SJSA1 (cell line): Measurements from ENCODE around the gene LSR. TPM values are rescaled to one million over a fixed set of nuclear protein-coding genes. Genes with fewer than 3 reads are reported as not detected.
A peak's percentile ranks its signal among the peaks of the same experiment; 100 is the strongest.
"Not testable (repeated sequence)": the region's sequence is repeated elsewhere in the genome, so short reads cannot be mapped to it uniquely, and the experiment has no call there.

Experiments
- DNase-seq, 2 experiments: peaks; one replicate each; pipeline ENCODE4 v3.0.0-alpha.2; 2015 to 2020; ENCODE audit warnings: low spot score in 2 of 2, low read depth in 1 of 2
- H3K27ac ChIP-seq: fragments of 250-450 bp; sonication (Bioruptor Pico); 2 replicates; pipeline ENCODE4 v1.5.1; 2020; ENCODE audit warnings: mild to moderate bottlenecking, moderate library complexity
- H3K27me3 ChIP-seq: fragments of 250-450 bp; sonication (Bioruptor Pico); replicated peaks from 2 replicates; pipeline ENCODE4 v1.5.1; 2020; ENCODE audit warnings: mild to moderate bottlenecking, moderate library complexity
- H3K36me3 ChIP-seq: fragments of 250-450 bp; sonication (Bioruptor Pico); 2 replicates; pipeline ENCODE4 v1.5.1; 2020; ENCODE audit warnings: mild to moderate bottlenecking
- H3K4me1 ChIP-seq: fragments of 250-450 bp; sonication (Bioruptor Pico); replicated peaks from 2 replicates; pipeline ENCODE4 v1.6.1; 2021; ENCODE audit warnings: mild to moderate bottlenecking
- H3K4me3 ChIP-seq: fragments of 250-450 bp; sonication (Bioruptor Pico); 2 replicates; pipeline ENCODE4 v1.5.1; 2020; ENCODE audit warnings: mild to moderate bottlenecking
- H3K9me3 ChIP-seq: fragments of 250-450 bp; sonication (Bioruptor Pico); replicated peaks from 2 replicates; pipeline ENCODE4 v1.5.1; 2020; ENCODE audit warnings: mild to moderate bottlenecking
- total RNA-seq: library from RNA; depleted of rRNA; stranded (reverse); fragments of >200 nt; shearing (Covaris generic); gene quantifications from 2 replicates; pipeline ENCODE4 v1.2.3, GENCODE V29; 2014

The LSR gene
- total RNA-seq, 1 experiment from 2014 or later = 2.0 TPM

DNA sequence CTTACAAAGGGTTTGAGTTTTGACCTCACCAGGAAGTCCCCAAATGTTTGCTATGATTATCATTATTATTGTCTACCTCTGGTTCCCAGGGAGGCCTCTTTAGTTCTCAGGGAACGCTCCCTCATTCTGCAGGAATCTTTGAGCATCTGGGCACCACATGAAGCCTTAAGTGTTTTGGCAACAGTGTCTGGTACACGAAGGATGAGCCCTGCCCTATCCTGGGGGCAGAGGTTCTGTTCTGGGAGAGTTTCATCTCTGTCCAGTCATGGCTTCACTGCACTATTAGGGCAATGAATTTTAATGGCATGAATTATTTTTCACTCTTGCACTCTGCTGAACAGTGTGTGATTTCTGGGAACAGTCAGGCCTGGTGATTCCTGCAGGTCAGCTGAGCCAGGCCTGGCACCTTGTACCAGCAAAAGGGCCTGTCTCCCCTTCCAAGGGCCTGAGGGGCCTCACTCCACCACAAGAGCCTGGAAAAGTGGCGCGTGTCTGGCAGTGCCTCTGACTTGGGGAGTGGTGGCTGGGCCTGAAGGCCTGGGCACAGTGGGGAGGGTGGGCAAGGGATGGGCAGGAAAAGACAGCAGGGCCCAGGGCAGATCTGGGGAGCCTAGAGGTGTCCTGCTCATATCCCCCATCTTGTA, 24.8 kb upstream of the LSR start:
- H3K27ac ChIP-seq = no peak overlapping the region
- DNase-seq = no peak
- no peaks in the 10 kb centered on the region for H3K36me3 ChIP-seq
- no peaks in the 10 kb centered on the region for H3K4me1 ChIP-seq
- H3K4me3 ChIP-seq = no peak overlapping the region
- H3K27me3 ChIP-seq = peaks cover 7% of the 10 kb centered on the region
- no peaks in the 10 kb centered on the region for H3K9me3 ChIP-seq

DNA sequence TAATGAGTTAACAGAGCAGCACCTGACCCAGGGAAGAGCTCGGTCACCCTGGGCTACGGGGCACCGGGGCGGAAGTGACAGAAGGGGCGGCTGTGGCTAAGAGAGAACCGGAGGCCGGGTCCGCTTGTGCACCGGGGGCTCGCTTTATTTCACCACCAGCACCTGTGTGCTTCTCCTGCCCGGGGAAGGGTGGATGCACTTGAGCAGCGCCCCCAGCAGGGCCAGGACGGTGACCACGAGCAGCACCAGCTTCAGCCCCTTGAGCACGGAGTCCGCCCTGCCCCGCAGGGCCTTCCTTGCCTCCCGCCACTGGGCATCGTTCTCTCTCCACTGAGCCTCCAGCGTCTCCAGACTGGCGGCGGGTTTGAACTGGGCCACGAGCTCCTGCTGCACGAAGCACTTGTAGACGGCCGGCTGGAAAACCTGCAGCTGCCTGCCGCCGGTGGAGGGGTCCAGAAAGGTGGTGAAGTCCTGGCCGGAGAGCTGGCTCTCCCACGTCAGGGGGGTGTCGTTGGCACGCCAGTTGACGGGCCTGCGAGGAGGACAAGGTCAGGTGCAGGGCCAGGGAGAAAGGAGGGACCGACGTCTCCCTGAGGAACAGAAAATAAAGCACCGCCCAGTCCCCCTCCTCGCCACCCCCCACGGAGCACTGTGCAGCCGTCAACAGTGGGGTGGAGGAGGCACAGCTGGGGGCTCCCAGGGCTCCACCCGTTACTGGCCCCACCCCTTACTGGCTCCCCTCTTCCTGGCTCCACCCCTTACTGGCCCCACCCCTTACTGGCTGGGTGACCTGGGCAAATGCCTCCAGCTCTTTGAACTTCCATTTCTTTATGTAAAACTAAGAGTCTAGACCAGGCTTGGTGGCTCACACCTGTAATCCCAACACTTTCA, 23.9 kb upstream of the LSR start:
- Histone ChIP-seq H3K4me3 (no peak overlapping the region), H3K9me3 (no peaks in the 10 kb centered on the region), H3K27ac (no peak overlapping the region), H3K27me3 (peaks cover 7% of the 10 kb centered on the region), H3K4me1 (no peaks in the 10 kb centered on the region), H3K36me3 (no peaks in the 10 kb centered on the region)
- no peak for DNase-seq

DNA sequence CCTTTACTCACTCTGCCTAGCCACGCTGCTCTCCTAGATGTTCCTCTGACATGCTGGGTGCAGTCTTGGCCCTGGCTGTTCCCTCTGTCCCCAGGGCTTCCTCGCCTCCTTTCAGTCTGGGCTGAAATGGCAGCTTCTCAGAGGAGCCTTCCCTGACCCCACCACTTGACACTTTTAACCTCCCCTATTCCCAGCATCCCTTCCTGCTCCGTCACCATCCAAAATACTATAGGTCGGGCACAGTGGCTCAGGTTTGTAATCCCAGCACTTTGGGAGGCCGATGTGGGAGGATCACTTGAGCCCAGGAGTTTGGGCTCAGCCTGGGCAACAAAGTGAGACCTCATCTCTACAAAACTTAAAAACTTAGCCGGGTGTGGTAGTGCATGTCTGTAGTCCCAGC, 22.9 kb upstream of the LSR start:
- Histone ChIP-seq H3K4me1 (no peaks in the 10 kb centered on the region), H3K36me3 (no peaks in the 10 kb centered on the region), H3K27ac (no peak overlapping the region), H3K4me3 (no peak overlapping the region), H3K27me3 (peaks cover 7% of the 10 kb centered on the region), H3K9me3 (no peaks in the 10 kb centered on the region)
- DNase-seq = no peak

DNA sequence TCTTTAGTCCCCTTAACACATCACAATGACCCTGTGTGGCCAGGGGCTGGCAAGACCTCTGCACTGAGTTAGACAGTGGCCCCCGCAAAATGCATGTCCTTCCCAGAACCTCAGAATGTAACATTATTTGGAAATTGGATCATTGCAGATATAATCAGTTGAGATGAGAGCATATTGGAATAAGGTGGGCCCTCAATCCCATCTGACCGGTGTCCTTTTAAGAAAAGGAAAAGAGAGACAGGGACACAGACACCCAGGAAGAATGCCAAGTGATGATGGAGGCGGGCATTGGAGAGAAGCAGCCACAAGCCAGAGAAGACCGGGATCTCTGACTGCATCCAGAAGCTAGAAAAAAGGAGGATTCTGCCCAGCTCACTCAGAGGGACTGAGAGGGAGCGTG, 22.1 kb upstream of the LSR start:
- Histone ChIP-seq H3K27me3 (peaks cover 10% of the 10 kb centered on the region), H3K4me1 (no peaks in the 10 kb centered on the region)

DNA sequence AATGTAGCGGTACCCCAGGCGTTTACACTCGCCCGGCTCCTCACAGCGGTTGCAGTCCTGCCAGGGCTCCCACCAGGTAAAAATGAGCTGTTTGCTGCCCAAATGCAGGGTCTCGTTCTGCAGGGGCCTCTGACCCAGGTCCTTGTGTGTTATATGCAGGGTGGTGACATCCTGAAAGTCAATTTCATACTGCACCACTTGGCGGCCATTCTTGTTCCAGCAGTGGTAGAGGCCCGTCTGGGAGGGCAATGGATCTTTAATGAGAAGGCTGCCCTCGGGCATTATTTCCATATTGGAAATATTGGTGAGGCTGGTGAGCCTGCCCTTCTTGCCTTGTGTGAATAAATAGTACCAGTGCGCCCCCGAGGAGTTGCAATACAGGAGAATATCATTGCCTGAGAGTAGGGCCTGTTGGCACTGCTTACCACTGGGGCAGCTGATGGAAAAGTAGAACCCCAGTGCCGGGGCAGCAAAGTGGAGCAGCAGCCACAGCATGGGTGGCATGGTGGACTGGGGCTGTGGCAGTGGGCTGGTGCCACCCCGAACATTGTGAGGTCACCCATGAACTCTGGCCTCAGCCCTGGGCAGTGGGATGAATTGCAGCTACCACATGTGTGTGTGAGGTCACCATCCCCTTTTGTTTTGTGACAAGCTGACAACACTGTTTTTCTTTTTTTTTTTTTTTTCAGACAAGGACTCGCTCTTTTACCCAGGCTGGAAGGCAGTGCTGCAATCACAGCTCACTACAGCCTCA, 20.4 kb upstream of the LSR start, which contains the start of gene FAM187B:
Gene FAM187B (minus strand): TSS at position 563 of the 754 bp plus-strand sequence. CDS start 59 bp downstream, at position 504.
- no peak for DNase-seq
- H3K27me3 ChIP-seq = peaks cover 10% of the 10 kb centered on the region
- H3K27ac ChIP-seq = no peak within 1 kb of the TSS
- H3K36me3 ChIP-seq = no peaks in the 10 kb centered on the region
- H3K4me3 ChIP-seq = no peak within 1 kb of the TSS
- no peaks in the 10 kb centered on the region for H3K4me1 ChIP-seq
- no peaks in the 10 kb centered on the region for H3K9me3 ChIP-seq

More for the DNA sequence above, 22.1 kb upstream of the LSR start:
- no peak for DNase-seq
- H3K36me3 ChIP-seq = no peaks in the 10 kb centered on the region
- H3K27ac ChIP-seq = no peak overlapping the region
- no peaks in the 10 kb centered on the region for H3K9me3 ChIP-seq
- no peak overlapping the region for H3K4me3 ChIP-seq

DNA sequence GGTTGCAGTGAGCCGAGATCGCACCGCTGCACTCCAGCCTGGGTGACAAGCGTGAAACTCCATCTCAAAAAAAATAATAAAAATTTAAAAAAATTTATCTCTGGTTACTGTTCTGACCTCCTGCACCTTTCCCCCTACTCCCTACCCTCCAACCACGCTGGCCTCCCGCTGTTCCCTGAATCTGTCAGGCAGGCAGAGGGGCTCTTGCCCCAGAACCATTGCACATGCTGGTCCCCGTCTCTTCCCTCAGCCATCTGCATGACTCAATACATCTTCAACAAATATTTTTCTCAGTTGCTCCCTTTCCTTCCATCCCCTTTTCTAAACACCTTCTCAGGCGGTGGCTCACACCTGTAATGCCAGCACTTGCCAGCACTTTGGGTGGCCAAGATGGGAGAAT, 19.2 kb upstream of the LSR start:
- Histone ChIP-seq H3K36me3 (no peaks in the 10 kb centered on the region), H3K27ac (no peak overlapping the region), H3K4me3 (no peak overlapping the region), H3K27me3 (peaks cover 10% of the 10 kb centered on the region), H3K9me3 (no peaks in the 10 kb centered on the region), H3K4me1 (no peaks in the 10 kb centered on the region)
- no peak for DNase-seq

DNA sequence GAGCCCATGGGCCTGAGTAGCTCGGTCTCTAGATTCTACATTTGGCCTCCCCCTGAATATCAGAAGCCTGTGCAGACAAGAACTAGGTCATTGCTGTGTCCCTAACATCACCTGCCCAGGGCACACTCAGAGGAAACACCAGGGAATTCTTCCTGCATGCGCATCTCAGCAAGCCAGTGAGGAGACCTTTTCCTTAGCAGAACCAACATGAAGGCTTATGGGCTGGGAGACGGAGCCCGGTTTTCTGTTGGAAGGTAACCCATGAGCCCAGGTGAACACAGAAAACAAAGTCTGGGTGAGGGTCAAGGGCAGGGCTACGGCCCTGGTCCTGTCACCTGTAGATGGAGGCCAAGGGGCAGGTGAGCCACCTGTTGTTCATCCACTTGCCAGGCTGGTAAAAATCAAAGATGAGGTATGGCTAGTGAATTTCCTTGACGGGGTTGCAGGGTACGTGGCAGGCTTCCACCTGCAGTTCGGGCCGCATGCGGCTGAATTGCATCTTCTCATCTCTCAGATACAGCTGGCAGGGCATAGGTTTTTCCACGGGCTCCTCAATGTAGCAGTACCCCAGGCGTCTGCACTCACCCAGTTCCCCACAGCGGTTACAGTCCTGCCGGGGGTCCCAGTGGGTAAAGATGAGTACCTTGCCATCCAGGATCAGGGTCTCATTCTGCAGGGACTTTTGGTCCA, 16.7 kb upstream of the LSR start:
- Histone ChIP-seq H3K4me1 (no peaks in the 10 kb centered on the region), H3K27me3 (0 out of 2 replicates have a peak, but pooled peaks cover 3% of the 10 kb centered on the region), H3K9me3 (no peaks in the 10 kb centered on the region), H3K4me3 (no peak overlapping the region), H3K27ac (no peak overlapping the region), H3K36me3 (no peaks in the 10 kb centered on the region)
- DNase-seq = no peak

DNA sequence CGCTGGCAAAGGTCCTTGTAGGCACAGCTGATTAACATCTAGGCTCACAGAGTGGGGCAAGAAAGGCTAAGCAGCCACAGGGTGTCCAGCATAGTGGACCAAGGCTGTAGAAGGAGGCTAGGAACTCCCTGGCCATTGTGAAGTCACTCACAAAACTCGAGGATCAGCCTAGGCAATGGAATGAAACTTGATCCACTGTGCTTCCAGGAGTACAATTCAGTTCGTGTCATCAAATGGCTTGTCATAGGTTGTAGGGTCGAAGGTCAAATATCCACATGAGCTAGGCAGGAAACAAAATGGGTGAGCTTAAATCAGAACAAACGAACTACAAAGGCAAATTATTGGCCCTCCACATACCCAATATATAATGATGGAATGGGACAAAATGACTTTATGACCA, 15.9 kb upstream of the LSR start:
- no peak overlapping the region for H3K27ac ChIP-seq
- no peak for DNase-seq
- no peak overlapping the region for H3K4me3 ChIP-seq
- no peaks in the 10 kb centered on the region for H3K36me3 ChIP-seq
- H3K27me3 ChIP-seq = 0 out of 2 replicates have a peak, but pooled peaks cover 3% of the 10 kb centered on the region
- H3K9me3 ChIP-seq = no peaks in the 10 kb centered on the region
- no peaks in the 10 kb centered on the region for H3K4me1 ChIP-seq

DNA sequence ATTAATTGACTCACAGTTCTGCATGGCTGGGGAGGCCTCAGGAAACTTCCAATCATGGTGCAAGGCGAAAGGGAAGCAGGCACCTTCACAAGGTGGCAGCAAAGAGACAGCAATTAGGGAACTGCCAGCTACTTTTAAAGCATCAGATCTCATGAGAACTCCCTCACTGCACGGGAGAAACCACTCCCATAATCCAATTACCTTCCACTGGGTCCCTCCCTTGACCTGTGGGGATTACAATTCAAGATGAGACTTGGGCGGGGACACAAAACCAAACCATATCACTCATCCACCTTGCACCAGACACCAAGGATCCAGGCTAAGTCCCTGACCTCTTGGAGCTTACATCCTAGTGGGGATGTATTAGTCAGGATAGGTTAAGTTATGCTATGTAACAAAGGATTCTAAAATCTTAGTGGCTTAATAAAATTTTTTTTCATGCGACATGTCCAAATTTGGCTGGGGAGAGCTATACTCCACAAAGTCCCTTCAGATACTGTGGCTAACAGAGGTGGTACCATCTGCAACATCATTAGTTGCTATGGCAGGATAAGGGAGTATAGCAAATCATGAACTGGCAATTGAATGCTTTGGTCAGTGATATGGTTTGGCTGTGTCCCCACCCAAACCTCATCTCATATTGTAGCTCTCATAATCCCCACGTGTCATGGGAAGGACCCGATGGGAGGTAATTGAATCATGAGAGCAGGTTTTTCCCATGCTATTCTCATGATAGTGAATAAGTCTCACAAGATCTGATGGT, 12.0 kb upstream of the LSR start:
- Histone ChIP-seq H3K36me3 (no peaks in the 10 kb centered on the region), H3K4me3 (no peak overlapping the region)

DNA sequence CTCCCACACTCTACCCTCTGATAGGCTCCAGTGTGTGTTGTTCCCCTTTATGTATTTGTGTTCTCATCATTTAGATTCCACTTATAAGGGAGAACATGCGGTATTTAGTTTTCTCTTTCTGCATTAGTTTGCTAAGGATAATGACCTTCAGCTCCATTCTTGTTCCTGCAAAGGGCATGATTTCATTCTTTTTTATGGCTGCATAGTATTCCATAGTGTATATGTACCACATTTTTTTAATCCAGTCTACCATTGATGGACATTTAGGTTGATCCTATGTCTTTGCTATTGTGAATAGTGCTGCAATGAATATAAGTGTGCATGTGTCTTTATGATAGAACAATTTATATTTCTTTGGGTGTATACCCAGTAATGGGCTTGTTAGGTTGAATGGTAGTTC, 9.2 kb upstream of the LSR start:
- H3K27me3 ChIP-seq, H3K9me3 ChIP-seq, H3K36me3 ChIP-seq, DNase-seq, H3K27ac ChIP-seq, H3K4me1 ChIP-seq, H3K4me3 ChIP-seq: not testable (repeated sequence)

More for the DNA sequence above, 12.0 kb upstream of the LSR start:
- DNase-seq = peak in 1 of 2 experiments; percentile 7
- no peaks in the 10 kb centered on the region for H3K9me3 ChIP-seq
- no peak overlapping the region for H3K27ac ChIP-seq
- no peaks in the 10 kb centered on the region for H3K4me1 ChIP-seq
- H3K27me3 ChIP-seq = no peaks in the 10 kb centered on the region; the same call in 1 of the 2 replicates

DNA sequence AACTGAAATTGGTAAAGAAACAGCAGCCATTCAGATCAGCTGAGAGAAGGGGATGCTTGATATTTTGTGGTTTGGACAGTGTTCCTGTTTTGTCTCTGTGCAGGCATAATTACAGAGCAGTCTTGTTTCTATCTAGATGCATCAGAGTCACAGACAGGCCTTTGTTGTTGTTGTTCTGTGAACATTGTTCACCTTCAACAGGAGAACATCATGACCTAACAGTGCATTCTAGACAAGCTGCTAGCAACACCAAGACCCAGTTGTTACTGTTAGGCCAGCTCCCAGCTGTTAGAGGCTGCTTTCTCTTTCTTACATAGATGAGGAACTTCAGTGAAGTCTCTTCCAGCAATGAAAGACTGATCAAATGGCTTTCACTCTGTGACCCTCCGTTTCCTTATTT, 8.5 kb upstream of the LSR start:
- Histone ChIP-seq H3K27ac (no peak overlapping the region), H3K4me1 (no peaks in the 10 kb centered on the region), H3K9me3 (no peaks in the 10 kb centered on the region), H3K27me3 (no peaks in the 10 kb centered on the region; the same call in 1 of the 2 replicates), H3K4me3 (no peak overlapping the region), H3K36me3 (no peaks in the 10 kb centered on the region)
- peak in 1 of 2 experiments; percentile 2 for DNase-seq

DNA sequence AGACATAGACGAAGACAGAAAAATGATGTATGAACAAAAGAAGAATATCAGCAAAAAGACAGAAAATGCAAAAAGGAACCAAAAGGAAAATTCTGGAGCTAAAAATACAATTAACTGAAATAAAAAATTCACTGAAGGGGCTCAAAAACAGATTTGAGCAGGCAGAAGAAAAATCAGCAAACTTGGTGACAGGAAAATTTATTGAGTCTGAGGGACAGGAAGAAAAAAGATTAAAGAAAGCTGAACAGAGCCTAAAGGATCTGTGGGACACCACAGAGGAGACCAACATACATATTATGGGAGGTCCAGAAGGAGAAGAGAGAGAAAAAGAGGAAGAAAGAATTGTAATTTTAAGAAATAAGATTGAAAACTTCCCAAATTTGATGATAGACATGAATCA, 7.4 kb upstream of the LSR start:
- Histone ChIP-seq H3K27me3 (peaks cover 10% of the 10 kb centered on the region), H3K4me3 (no peak overlapping the region), H3K4me1 (no peaks in the 10 kb centered on the region), H3K36me3 (no peaks in the 10 kb centered on the region), H3K27ac (no peak overlapping the region), H3K9me3 (no peaks in the 10 kb centered on the region)
- DNase-seq = no peak
